Esophagus muscularis mucosa (tissue), 4 donors: ENCODE results near the gene ILRUN. TPM values are rescaled to one million over a fixed set of nuclear protein-coding genes. Genes with fewer than 3 reads are reported as not detected.
A peak's percentile ranks its signal among the peaks of the same experiment; 100 is the strongest.
"Not testable (repeated sequence)": the region's sequence is repeated elsewhere in the genome, so short reads cannot be mapped to it uniquely, and the experiment has no call there.

Experiments
- DNase-seq: peaks from one replicate; pipeline ENCODE4 v3.0.0-alpha.2; 2017; ENCODE audit errors: extremely low spot score
- H3K27ac ChIP-seq, 4 donors: fragments of 200-600 bp; sonication (generic); replicated peaks in 1 of 4; 1 replicate in 3 of 4; 2 replicates in 1 of 4; pipeline ENCODE4 v1.5.1; 2016 to 2019; ENCODE audit warnings: mild to moderate bottlenecking in 1 of 4
- H3K27me3 ChIP-seq, 4 donors: fragments of 200-600 bp; sonication (generic); one replicate each; pipeline versions ENCODE4 v1.5.1 to v1.6.0; 2016 to 2019
- H3K36me3 ChIP-seq, 4 donors: fragments of 200-600 bp; sonication (generic); one replicate each; pipeline ENCODE4 v1.5.1; 2016 to 2019
- H3K4me1 ChIP-seq, 4 donors: fragments of 200-600 bp; sonication (generic); one replicate each; pipeline ENCODE4 v1.5.1; 2016 to 2019
- H3K4me3 ChIP-seq, 4 donors: fragments of 200-600 bp; sonication (generic); 1 replicate in 2 of 4; 2 replicates in 2 of 4; pipeline ENCODE4 v1.5.1; 2016 to 2019; ENCODE audit warnings: mild to moderate bottlenecking in 4 of 4, moderate library complexity in 1 of 4
- H3K9me3 ChIP-seq, 4 donors: fragments of 200-600 bp; sonication (generic); 1 replicate in 3 of 4; 2 replicates in 1 of 4; pipeline ENCODE4 v1.5.1; 2016 to 2019
- CTCF ChIP-seq, 3 experiments: fragments of 200-600 bp in 2 of 3; fragments of 450-650 bp in 1 of 3; sonication (generic) in 2 of 3; IDR thresholded peaks; one replicate each; pipeline ENCODE4 v1.5.1; 2017 to 2019; ENCODE audit warnings: antibody characterized with exemption in 3 of 3, mild to moderate bottlenecking in 2 of 3, moderate library complexity in 1 of 3
- EP300 ChIP-seq: sonication (generic); formaldehyde crosslinking; IDR thresholded peaks from one replicate; pipeline ENCODE4 v1.6.1; 2017; ENCODE audit warnings: antibody characterized with exemption
- POLR2A ChIP-seq: fragments of 450-650 bp; IDR thresholded peaks from one replicate; pipeline ENCODE4 v1.6.1; 2017; ENCODE audit warnings: antibody characterized with exemption, moderate library complexity, mild to moderate bottlenecking, low read depth
- POLR2AphosphoS5 ChIP-seq, 2 donors: sonication (generic); formaldehyde crosslinking; IDR thresholded peaks; one replicate each; pipeline ENCODE4 v1.6.1; 2017; ENCODE audit warnings: antibody characterized with exemption in 2 of 2
- WGBS: methylation state at CpG from one replicate; pipeline ENCODE4 v1.1.5; 2018; 5-methylcytosine and 5-hydroxymethylcytosine counted together
- intact Hi-C: fragments of 100-400 bp; cut with DNase I; formaldehyde crosslinking; loops from one replicate; pipeline ENCODE4 v1.15.1; 2023
- total RNA-seq, 4 donors: library from RNA; depleted of rRNA; stranded (reverse); fragments of >200 nt; gene quantifications; one replicate each; pipeline versions ENCODE4 v1.1.0 to v1.2.1, GENCODE V29; 2016

Gene ILRUN
- total RNA-seq, 4 donors from 2014 or later: 88.8 to 109 (median 104) TPM

- DNase-seq: no peak
- H3K27ac ChIP-seq: peak overlapping the region in 3 of 4 donors; percentile 28 to 45 (median 42)
- no peak for TF ChIP-seq EP300
- TF ChIP-seq POLR2A: no peak
- no peak for TF ChIP-seq CTCF (IDR thresholded peaks at IDR 0.05)
- peak in 1 of 2 donors; percentile 27 for TF ChIP-seq POLR2AphosphoS5 (IDR thresholded peaks at IDR 0.05)
- 68% methylated on average over 3 of the region's 3 CpGs for WGBS
- no peaks in the 10 kb centered on the region for H3K36me3 ChIP-seq
- intact Hi-C loops: no loop called here
- no peaks in the 10 kb centered on the region for H3K27me3 ChIP-seq
- H3K4me1 ChIP-seq: peaks cover 24 to 50% (median 33%) of the 10 kb centered on the region in 4 donors
- H3K4me3 ChIP-seq: no peak overlapping the region
- H3K9me3 ChIP-seq: no peaks in the 10 kb centered on the region
Observed at GRCh38 chr6:34680802-34681515, 15.6 kb downstream of the ILRUN start.

- DNase-seq, H3K36me3 ChIP-seq, H3K27me3 ChIP-seq, H3K4me3 ChIP-seq, intact Hi-C loops, H3K9me3 ChIP-seq: not testable (repeated sequence)
- H3K4me1 ChIP-seq: peaks cover 26 to 50% (median 33%) of the 10 kb centered on the region in 4 donors
- 60% methylated on average over 7 of the region's 7 CpGs for WGBS
- peak overlapping the region in 3 of 4 donors; percentile 28 to 45 (median 42) for H3K27ac ChIP-seq
Observed at GRCh38 chr6:34680313-34680712, 16.3 kb downstream of the ILRUN start.

- intact Hi-C loops: no loop called here
- WGBS: 74% methylated on average over 1 of the region's 1 CpG
- peaks cover 26 to 47% (median 36%) of the 10 kb centered on the region in 4 donors for H3K4me1 ChIP-seq
- H3K27ac ChIP-seq: peak overlapping the region in 2 of 4 donors; percentile 42 to 45
- TF ChIP-seq EP300 (no peak), CTCF (IDR thresholded peaks at IDR 0.05) (no peak), POLR2A (no peak), POLR2AphosphoS5 (IDR thresholded peaks at IDR 0.05) (no peak)
- no peaks in the 10 kb centered on the region for H3K27me3 ChIP-seq
- no peak for DNase-seq
- H3K36me3 ChIP-seq: no peaks in the 10 kb centered on the region
- H3K9me3 ChIP-seq: no peaks in the 10 kb centered on the region
- no peak overlapping the region for H3K4me3 ChIP-seq
Observed at GRCh38 chr6:34679552-34680253, 16.9 kb downstream of the ILRUN start.

GRCh38 chr6:34676140-34676539 is 20.4 kb downstream of the ILRUN start:
- no peak overlapping the region for H3K27ac ChIP-seq
- H3K4me1 ChIP-seq: peaks cover 50 to 63% (median 59%) of the 10 kb centered on the region in 4 donors
- DNase-seq: no peak
- H3K36me3 ChIP-seq: no peaks in the 10 kb centered on the region
- intact Hi-C loops: no loop called here
- H3K9me3 ChIP-seq: no peaks in the 10 kb centered on the region
- no peak overlapping the region for H3K4me3 ChIP-seq
- no peaks in the 10 kb centered on the region for H3K27me3 ChIP-seq
- no peak for TF ChIP-seq POLR2AphosphoS5 (IDR thresholded peaks at IDR 0.05)
- no peak for TF ChIP-seq POLR2A
- TF ChIP-seq EP300: no peak
- no peak for TF ChIP-seq CTCF (IDR thresholded peaks at IDR 0.05)

- H3K36me3 ChIP-seq, DNase-seq, H3K27ac ChIP-seq, intact Hi-C loops, H3K27me3 ChIP-seq, H3K4me3 ChIP-seq, H3K9me3 ChIP-seq: not testable (repeated sequence)
- 96% methylated on average over 9 of the region's 9 CpGs for WGBS
- H3K4me1 ChIP-seq: peaks cover 39 to 54% (median 50%) of the 10 kb centered on the region in 4 donors
Observed at GRCh38 chr6:34674930-34675329, 21.6 kb downstream of the ILRUN start.
